Activated CD4-positive, alpha-beta T cell treated with anti-CD3 and anti-CD28 coated beads for 4 hours (primary cell): ENCODE data around the gene MOV10L1.
"Not testable (repeated sequence)": the region's sequence is repeated elsewhere in the genome, so short reads cannot be mapped to it uniquely, and the experiment has no call there.

Source experiments
- DNase-seq, 2 donors: peaks; one replicate each; pipeline ENCODE4 v3.0.0-alpha.2; 2020

The MOV10L1 gene

GRCh38 chr22:50081426-50082196 is 8.2 kb upstream of the MOV10L1 start:
- no peak for DNase-seq

- DNase-seq, result no peak
These were observed 7.5 kb upstream of the MOV10L1 start for GRCh38 chr22:50082197-50082715.

GRCh38 chr22:50082961-50083461 is 6.8 kb upstream of the MOV10L1 start:
- no peak for DNase-seq

GRCh38 chr22:50083462-50084079 is 6.2 kb upstream of the MOV10L1 start:
- no peak for DNase-seq

- DNase-seq, result no peak
These were observed 5.7 kb upstream of the MOV10L1 start for GRCh38 chr22:50084080-50084477.

- DNase-seq, result no peak
These were observed 5.2 kb upstream of the MOV10L1 start for GRCh38 chr22:50084614-50085021.

GRCh38 chr22:50085211-50085972 is 4.4 kb upstream of the MOV10L1 start, which contains the start of gene MLC1:
MLC1 (minus strand) TSS chr22:50085426; CDS start chr22:50084902, 524 bp downstream.
- DNase-seq, result no peak

GRCh38 chr22:50086526-50086925 is 3.3 kb upstream of the MOV10L1 start:
- no peak for DNase-seq

- DNase-seq, result not testable (repeated sequence)
These were observed 2.8 kb upstream of the MOV10L1 start for GRCh38 chr22:50086975-50087374.

- no peak for DNase-seq
These were observed 2.2 kb upstream of the MOV10L1 start for GRCh38 chr22:50087646-50088045.

- no peak for DNase-seq
These were observed 1.7 kb upstream of the MOV10L1 start for GRCh38 chr22:50088096-50088495.

- DNase-seq, result no peak
These were observed 575 bp upstream of the MOV10L1 start for GRCh38 chr22:50089231-50089630.

- DNase-seq, result no peak
These were observed 557 bp downstream of the MOV10L1 start for GRCh38 chr22:50090412-50090714.

GRCh38 chr22:50091092-50091768 is 1.4 kb downstream of the MOV10L1 start:
- DNase-seq, result no peak

GRCh38 chr22:50092342-50092741 is 2.5 kb downstream of the MOV10L1 start:
- DNase-seq, result no peak

GRCh38 chr22:50098052-50098451 is 8.2 kb downstream of the MOV10L1 start:
- no peak for DNase-seq

- DNase-seq, result no peak
These were observed 12.2 kb downstream of the MOV10L1 start for GRCh38 chr22:50101870-50102565.

GRCh38 chr22:50102946-50103345 is 13.1 kb downstream of the MOV10L1 start:
- DNase-seq, result no peak

- no peak for DNase-seq
These were observed 14.3 kb downstream of the MOV10L1 start for GRCh38 chr22:50104141-50104544.

GRCh38 chr22:50105208-50106100 is 15.6 kb downstream of the MOV10L1 start:
- no peak for DNase-seq

- no peak for DNase-seq
These were observed 17.7 kb downstream of the MOV10L1 start for GRCh38 chr22:50107529-50107928.
